KMS-11 (cell line): Measurements from ENCODE around the gene KRTAP10-3.

ENCODE experiments used
- H2AFZ ChIP-seq: fragments of 200-600 bp; sonication (generic); 2 replicates; pipeline ENCODE4 v1.6.1; 2016; ENCODE audit warnings: antibody characterized with exemption, mixed run types, low read depth
- H3K27ac ChIP-seq: fragments of 200-600 bp; sonication (generic); 2 replicates; pipeline ENCODE4 v1.6.1; 2016; ENCODE audit warnings: mild to moderate bottlenecking, mixed run types
- H3K27me3 ChIP-seq: fragments of 200-600 bp; sonication (generic); 2 replicates; pipeline ENCODE4 v1.6.1; 2017; ENCODE audit warnings: mild to moderate bottlenecking, low read depth, mixed run types, moderate library complexity; ENCODE audit not compliant: insufficient read depth
- H3K36me3 ChIP-seq: fragments of 200-600 bp; sonication (generic); 2 replicates; pipeline ENCODE4 v1.6.1; 2017; ENCODE audit warnings: mild to moderate bottlenecking, mixed run types; ENCODE audit not compliant: insufficient read depth
- H3K4me1 ChIP-seq: fragments of 200-600 bp; sonication (generic); 2 replicates; pipeline ENCODE4 v1.6.1; 2016; ENCODE audit warnings: mild to moderate bottlenecking, low read depth, mixed run types; ENCODE audit not compliant: poor library complexity, severe bottlenecking
- H3K4me2 ChIP-seq: fragments of 200-600 bp; sonication (generic); 2 replicates; pipeline ENCODE4 v1.7.0; 2016; ENCODE audit warnings: mild to moderate bottlenecking, mixed run types
- H3K4me3 ChIP-seq: fragments of 200-600 bp; sonication (generic); IDR thresholded peaks from 2 replicates; pipeline ENCODE4 v1.6.1; 2017; ENCODE audit warnings: low read depth, low read length, mixed read lengths; ENCODE audit not compliant: insufficient read depth
- H3K79me2 ChIP-seq: fragments of 200-600 bp; sonication (generic); 2 replicates; pipeline ENCODE4 v1.6.1; 2016; ENCODE audit warnings: low read depth, mixed run types; ENCODE audit not compliant: insufficient read depth
- H3K9ac ChIP-seq: fragments of 200-600 bp; sonication (generic); 2 replicates; pipeline ENCODE4 v1.6.1; 2016; ENCODE audit warnings: mild to moderate bottlenecking, mixed run types
- H4K20me1 ChIP-seq: fragments of 200-600 bp; sonication (generic); 2 replicates; pipeline ENCODE4 v1.6.1; 2016; ENCODE audit warnings: mild to moderate bottlenecking, mixed run types; ENCODE audit not compliant: insufficient read depth
- TF ChIP-seq, protein P1 (sequence below): fragments of 200-600 bp; sonication (generic); conservative IDR thresholded peaks from 2 replicates; pipeline ENCODE4 v1.6.1; 2017; ENCODE audit warnings: low read depth, mild to moderate bottlenecking, antibody characterized with exemption, low read length, moderate library complexity, mixed read lengths

Gene KRTAP10-3

DNA sequence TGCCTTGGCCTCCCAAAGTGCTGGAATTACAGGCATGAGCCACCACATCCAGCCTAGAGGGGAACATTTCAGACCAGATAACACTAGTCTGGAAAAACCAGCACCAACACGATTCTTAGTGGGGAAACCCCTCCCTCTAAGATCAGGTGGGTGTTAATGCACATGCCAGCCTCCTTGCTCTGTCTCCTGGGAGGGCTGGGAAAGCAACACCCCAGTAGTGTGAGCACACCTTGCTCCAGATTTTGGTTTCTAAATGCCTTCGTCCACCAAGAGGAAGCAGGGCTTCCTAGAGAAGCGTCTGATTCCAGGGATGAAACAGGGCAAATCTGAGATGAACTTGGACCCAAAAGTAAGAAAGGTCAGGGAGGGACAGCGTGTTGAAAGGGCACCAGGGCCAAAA, 12.7 kb upstream of the KRTAP10-3 start:
- Histone ChIP-seq H2AFZ (no peak overlapping the region), H3K27ac (no peak overlapping the region), H3K79me2 (no peaks in the 10 kb centered on the region), H4K20me1 (no peaks in the 10 kb centered on the region), H3K4me2 (no peak overlapping the region), H3K27me3 (peaks cover 49% of the 10 kb centered on the region), H3K36me3 (no peaks in the 10 kb centered on the region), H3K9ac (no peak overlapping the region), H3K4me1 (no peaks in the 10 kb centered on the region), H3K4me3 (no peak overlapping the region)
- TF ChIP-seq, protein P1, sequence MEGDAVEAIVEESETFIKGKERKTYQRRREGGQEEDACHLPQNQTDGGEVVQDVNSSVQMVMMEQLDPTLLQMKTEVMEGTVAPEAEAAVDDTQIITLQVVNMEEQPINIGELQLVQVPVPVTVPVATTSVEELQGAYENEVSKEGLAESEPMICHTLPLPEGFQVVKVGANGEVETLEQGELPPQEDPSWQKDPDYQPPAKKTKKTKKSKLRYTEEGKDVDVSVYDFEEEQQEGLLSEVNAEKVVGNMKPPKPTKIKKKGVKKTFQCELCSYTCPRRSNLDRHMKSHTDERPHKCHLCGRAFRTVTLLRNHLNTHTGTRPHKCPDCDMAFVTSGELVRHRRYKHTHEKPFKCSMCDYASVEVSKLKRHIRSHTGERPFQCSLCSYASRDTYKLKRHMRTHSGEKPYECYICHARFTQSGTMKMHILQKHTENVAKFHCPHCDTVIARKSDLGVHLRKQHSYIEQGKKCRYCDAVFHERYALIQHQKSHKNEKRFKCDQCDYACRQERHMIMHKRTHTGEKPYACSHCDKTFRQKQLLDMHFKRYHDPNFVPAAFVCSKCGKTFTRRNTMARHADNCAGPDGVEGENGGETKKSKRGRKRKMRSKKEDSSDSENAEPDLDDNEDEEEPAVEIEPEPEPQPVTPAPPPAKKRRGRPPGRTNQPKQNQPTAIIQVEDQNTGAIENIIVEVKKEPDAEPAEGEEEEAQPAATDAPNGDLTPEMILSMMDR = no peak

DNA sequence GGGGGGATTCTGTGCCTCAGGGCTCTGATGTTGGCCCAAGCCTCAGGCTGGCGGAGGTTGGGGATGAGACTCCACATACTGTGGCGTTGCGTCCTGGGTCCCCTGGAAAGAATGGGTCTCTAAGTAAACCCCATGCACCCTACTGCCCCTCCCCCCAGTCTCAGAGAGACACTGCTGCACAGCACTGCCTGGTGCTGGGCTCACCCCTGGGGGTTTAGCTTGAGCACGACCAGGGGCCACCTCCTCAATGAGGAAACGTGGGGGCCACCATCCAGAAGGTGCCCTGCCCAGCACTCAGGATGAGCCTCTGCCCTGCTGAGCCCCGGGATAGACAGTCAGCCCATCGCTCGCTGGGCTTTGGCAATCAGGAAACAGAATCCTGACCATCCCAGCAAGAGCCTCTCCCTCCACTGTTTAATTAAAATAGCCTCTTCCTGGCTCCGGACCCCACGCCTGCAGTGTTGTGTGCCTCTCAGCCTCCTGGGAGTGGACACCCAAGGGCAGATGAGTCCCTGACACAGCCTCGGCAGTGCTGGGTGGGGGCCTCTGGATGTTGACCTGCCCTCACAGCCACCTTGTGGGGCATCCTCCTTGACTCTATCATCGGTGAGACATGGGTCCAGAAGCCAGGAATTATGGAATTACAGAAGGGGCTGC, 11.4 kb upstream of the KRTAP10-3 start:
- Histone ChIP-seq H3K4me1 (no peaks in the 10 kb centered on the region), H3K27ac (no peak overlapping the region), H3K4me2 (no peak overlapping the region), H3K27me3 (peaks cover 59% of the 10 kb centered on the region), H3K9ac (no peak overlapping the region), H2AFZ (no peak overlapping the region), H3K79me2 (no peaks in the 10 kb centered on the region), H4K20me1 (no peaks in the 10 kb centered on the region), H3K36me3 (no peaks in the 10 kb centered on the region), H3K4me3 (no peak overlapping the region)
- TF ChIP-seq, protein P1 = no peak

DNA sequence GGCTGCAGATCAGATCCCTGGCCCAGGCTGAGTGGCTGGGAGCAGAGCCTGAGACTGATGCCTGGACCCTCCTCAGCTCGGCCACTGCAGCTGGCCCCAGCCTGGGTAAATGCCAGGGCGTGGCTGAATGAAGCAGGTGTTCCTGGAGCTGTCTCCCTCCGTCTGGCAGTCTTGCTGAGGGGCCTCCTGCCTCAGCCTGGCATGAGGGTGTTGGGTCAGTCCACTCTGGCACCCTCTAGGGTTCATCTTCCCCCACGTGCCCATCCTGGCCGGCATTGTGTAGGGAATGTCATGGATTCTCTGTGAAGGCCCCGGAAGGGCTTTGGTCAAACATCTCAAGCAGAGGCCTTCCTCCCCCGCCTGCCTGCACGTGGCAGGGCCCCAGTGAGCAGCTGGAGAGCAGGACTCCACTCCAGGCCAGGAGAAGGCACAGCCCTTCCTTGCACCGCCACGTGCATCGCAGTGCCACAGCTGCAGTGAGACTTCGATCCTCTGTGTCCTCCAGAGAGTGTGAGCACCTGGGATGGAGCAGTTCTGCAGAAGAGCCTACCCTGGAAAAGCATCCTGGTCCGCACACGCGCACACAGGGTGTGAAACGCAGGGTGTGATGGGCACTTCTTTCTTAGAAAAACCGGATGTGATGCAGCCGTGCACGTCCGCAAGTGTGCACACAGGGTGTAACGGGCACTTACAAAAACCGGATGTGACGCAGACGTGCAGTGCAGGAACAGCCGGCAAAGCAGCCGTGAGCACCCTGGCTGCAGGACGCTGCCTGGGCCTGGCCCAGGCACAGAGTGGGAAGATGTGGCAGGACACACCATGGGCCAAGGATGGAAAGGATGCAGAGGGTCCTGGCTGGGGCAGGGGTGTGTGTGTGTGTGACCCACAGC, 10.3 kb upstream of the KRTAP10-3 start:
- H4K20me1 ChIP-seq = no peaks in the 10 kb centered on the region
- no peaks in the 10 kb centered on the region for H3K79me2 ChIP-seq
- peaks cover 57% of the 10 kb centered on the region for H3K27me3 ChIP-seq
- H3K36me3 ChIP-seq = no peaks in the 10 kb centered on the region
- no peaks in the 10 kb centered on the region for H3K4me1 ChIP-seq
- H3K9ac ChIP-seq = no peak overlapping the region
- H3K27ac ChIP-seq = no peak overlapping the region
- H2AFZ ChIP-seq = no peak overlapping the region
- no peak overlapping the region for H3K4me3 ChIP-seq
- TF ChIP-seq, protein P1 = no peak
- H3K4me2 ChIP-seq = no peak overlapping the region

DNA sequence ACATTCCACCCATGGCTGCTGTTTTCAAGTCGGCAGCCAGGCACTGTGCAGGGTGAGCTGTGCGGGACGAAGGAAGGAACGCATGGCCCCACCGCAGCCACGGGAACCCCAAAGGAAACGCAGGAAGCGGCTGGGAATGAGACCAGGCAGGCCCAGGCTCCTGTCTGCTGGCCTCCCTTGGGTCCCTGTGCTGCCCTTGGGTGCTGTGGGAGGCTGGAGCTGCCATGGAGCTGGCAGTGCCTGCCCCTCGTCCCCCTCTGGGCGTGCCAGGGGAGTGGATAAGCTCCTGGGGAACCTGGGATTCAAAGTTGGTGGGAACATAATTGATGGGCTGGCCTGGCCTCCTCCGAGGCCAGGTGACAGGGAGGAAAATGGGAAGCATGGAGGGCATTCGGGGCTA, 9.7 kb upstream of the KRTAP10-3 start:
- TF ChIP-seq, protein P1 = no peak
- H3K27me3 ChIP-seq = peaks cover 54% of the 10 kb centered on the region

More for the DNA sequence above, 9.7 kb upstream of the KRTAP10-3 start:
- Histone ChIP-seq H3K4me3 (no peak overlapping the region), H4K20me1 (no peaks in the 10 kb centered on the region), H3K4me1 (no peaks in the 10 kb centered on the region), H3K36me3 (no peaks in the 10 kb centered on the region), H2AFZ (no peak overlapping the region), H3K9ac (no peak overlapping the region), H3K4me2 (no peak overlapping the region), H3K79me2 (no peaks in the 10 kb centered on the region), H3K27ac (no peak overlapping the region)
